ENCODE measurements around the gene RARA. TPM values are rescaled to one million over a fixed set of nuclear protein-coding genes. Genes with fewer than 3 reads are reported as not detected.

The RARA gene
- total RNA-seq, 4 donors from 2014 or later = 19.4 to 32.1 (median 28.3) TPM

GRCh38 chr17:40354221-40355122 is 45.5 kb downstream of the RARA start:
- TF ChIP-seq POLR2A (IDR thresholded peaks at IDR 0.05) (no peak), CTCF (IDR thresholded peaks at IDR 0.05) (no peak)

GRCh38 chr17:40355123-40355803 is 46.3 kb downstream of the RARA start:
- TF ChIP-seq CTCF (IDR thresholded peaks at IDR 0.05) (peak; percentile 93 to 95), POLR2AphosphoS5 (IDR thresholded peaks at IDR 0.05) (peak in 1 of 3 donors; percentile 43), POLR2A (IDR thresholded peaks at IDR 0.05) (no peak)
- H3K27ac ChIP-seq = no peak overlapping the region
- no peak overlapping the region for H3K4me3 ChIP-seq
- peak; percentile 85 to 90 for DNase-seq (ENCODE audit: low spot score in 2 of 2)
- H3K27me3 ChIP-seq = no peaks in the 10 kb centered on the region
- H3K4me1 ChIP-seq = peaks cover 35% of the 10 kb centered on the region
- H3K9me3 ChIP-seq = no peaks in the 10 kb centered on the region
- 58% methylated on average over 21 of the region's 29 CpGs for WGBS
- H3K36me3 ChIP-seq = peaks cover 62% of the 10 kb centered on the region

More at GRCh38 chr17:40354221-40355122, 45.5 kb downstream of the RARA start:
- WGBS = 80% methylated on average over 10 of the region's 30 CpGs
- Histone ChIP-seq H3K27ac (no peak overlapping the region), H3K36me3 (peaks cover 64% of the 10 kb centered on the region), H3K27me3 (no peaks in the 10 kb centered on the region), H3K9me3 (no peaks in the 10 kb centered on the region), H3K4me3 (no peak overlapping the region), H3K4me1 (peaks cover 42% of the 10 kb centered on the region)
- DNase-seq (ENCODE audit: low spot score in 2 of 2) = peak in 1 of 2 donors; percentile 60

GRCh38 chr17:40355804-40356758 is 47.1 kb downstream of the RARA start:
- H3K4me3 ChIP-seq = no peak overlapping the region
- peak in 1 of 2 donors; percentile 76 for DNase-seq (ENCODE audit: low spot score in 2 of 2)
- peaks cover 56% of the 10 kb centered on the region for H3K36me3 ChIP-seq
- no peak overlapping the region for H3K27ac ChIP-seq
- WGBS = 79% methylated on average over 15 of the region's 33 CpGs
- H3K4me1 ChIP-seq = peaks cover 26% of the 10 kb centered on the region
- TF ChIP-seq POLR2A (IDR thresholded peaks at IDR 0.05) (no peak), CTCF (IDR thresholded peaks at IDR 0.05) (no peak), POLR2AphosphoS5 (IDR thresholded peaks at IDR 0.05) (no peak), EP300 (IDR thresholded peaks at IDR 0.05) (no peak)
- H3K27me3 ChIP-seq = no peaks in the 10 kb centered on the region
- H3K9me3 ChIP-seq = no peaks in the 10 kb centered on the region

- H3K27me3 ChIP-seq = no peaks in the 10 kb centered on the region
- H3K4me3 ChIP-seq = no peak overlapping the region
- TF ChIP-seq POLR2AphosphoS5 (IDR thresholded peaks at IDR 0.05) (no peak), POLR2A (IDR thresholded peaks at IDR 0.05) (no peak), CTCF (IDR thresholded peaks at IDR 0.05) (no peak), EP300 (IDR thresholded peaks at IDR 0.05) (no peak)
- no peaks in the 10 kb centered on the region for H3K9me3 ChIP-seq
- peak in 1 of 2 donors; percentile 76 for DNase-seq (ENCODE audit: low spot score in 2 of 2)
- no peak overlapping the region for H3K27ac ChIP-seq
- 72% methylated on average over 15 of the region's 19 CpGs for WGBS
- peaks cover 21% of the 10 kb centered on the region for H3K4me1 ChIP-seq
- H3K36me3 ChIP-seq = peaks cover 44% of the 10 kb centered on the region
Measured at GRCh38 chr17:40356990-40357881, 48.3 kb downstream of the RARA start.

All from suprapubic skin (tissue), 4 donors.